Measurements from ENCODE around the gene NRF1. TPM values are rescaled to one million over a fixed set of nuclear protein-coding genes. Genes with fewer than 3 reads are reported as not detected.

NRF1 gene
- total RNA-seq, 1 experiment from 2014 or later: 13.6 TPM

GRCh38 chr7:129785685-129786514 is 174.4 kb downstream of the NRF1 start:
- ChIA-PET CTCF (interaction anchor here (1.5 kb wide), 1 partner anchor 39 kb away, joined by 4 read pairs; no protein-coding TSS in a partner anchor), POLR2A (ENCODE audit: unreplicated experiment) (no interaction called here)
- Histone ChIP-seq H2AFZ (ENCODE audit: low read length) (no peak overlapping the region), H3K4me2 (ENCODE audit: low read length) (no peak overlapping the region), H3K27ac (ENCODE audit: low read length) (no peak overlapping the region), H3F3A (ENCODE audit: low read length, unreplicated experiment) (no peaks in the 10 kb centered on the region), H3K9me2 (replicated peaks; ENCODE audit: low read length) (no peaks in the 10 kb centered on the region), H3K4me3 (ENCODE audit: low read length) (no peak overlapping the region), H3K36me3 (ENCODE audit: low read depth, low read length) (no peaks in the 10 kb centered on the region), H3K9me3 (ENCODE audit: low read length) (no peaks in the 10 kb centered on the region), H4K20me1 (ENCODE audit: low read length) (no peaks in the 10 kb centered on the region), H3K79me2 (ENCODE audit: low read length) (no peaks in the 10 kb centered on the region), H3K4me1 (ENCODE audit: insufficient read depth, low read length) (peaks cover 19% of the 10 kb centered on the region), H3K27me3 (ENCODE audit: low read length) (no peaks in the 10 kb centered on the region), H3K9ac (ENCODE audit: low read length) (no peak overlapping the region)
- intact Hi-C loops (cut with micrococcal nuclease): no loop called here
- ATAC-seq (no peak), DNase-seq (no peak)
- no TSS peak for BruUV-seq (replicated peaks)
- no peak for TF ChIP-seq EZH2phosphoT487 (IDR thresholded peaks at IDR 0.05; ENCODE audit: borderline replicate concordance, low read length)
- no peak for TF ChIP-seq EZH2 (IDR thresholded peaks at IDR 0.05; ENCODE audit: low read length, unreplicated experiment)
- TF ChIP-seq CTCF (conservative IDR thresholded peaks at IDR 0.05; ENCODE audit: low read depth, low read length): no peak

DNA sequence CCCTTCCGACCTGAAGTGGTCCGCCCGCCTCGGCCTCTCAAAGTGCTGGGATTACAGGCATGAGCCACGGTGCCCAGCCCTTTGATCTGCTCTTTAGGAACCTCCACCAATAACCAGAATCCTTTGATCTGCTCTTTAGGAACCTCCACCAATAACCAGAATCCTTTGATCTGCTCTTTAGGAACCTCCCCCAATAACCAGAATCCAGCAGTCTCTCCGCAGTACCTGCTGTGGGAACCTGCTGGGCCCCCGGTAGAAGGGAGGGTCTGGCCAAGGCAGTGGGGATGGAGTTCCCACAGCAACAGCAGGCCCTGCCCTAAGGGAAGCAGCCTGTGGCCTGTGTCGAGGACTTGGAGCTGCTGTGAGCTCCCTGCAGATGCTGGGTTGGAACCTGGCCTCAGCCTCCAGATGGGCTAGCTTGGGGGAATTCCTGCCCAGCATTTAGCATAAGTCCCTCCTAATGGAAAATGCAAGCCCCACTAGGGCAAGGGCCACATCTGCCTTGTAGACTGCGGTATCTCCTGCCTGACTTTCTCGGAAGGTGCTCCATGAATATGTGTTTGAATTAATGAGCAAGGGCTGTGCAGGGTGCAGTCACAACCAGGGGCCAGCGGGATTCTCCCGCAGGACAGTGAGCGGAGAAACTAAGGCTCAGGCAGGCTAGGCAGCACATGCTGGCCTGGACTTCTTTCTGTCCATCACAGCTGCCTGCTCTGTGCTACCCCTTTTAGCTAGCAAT is 175.5 kb downstream of the NRF1 start:
- ATAC-seq: no peak

More for the DNA sequence above, 175.5 kb downstream of the NRF1 start:
- no peaks in the 10 kb centered on the region for H3F3A ChIP-seq (ENCODE audit: low read length, unreplicated experiment)
- H3K9ac ChIP-seq (ENCODE audit: low read length): no peak overlapping the region
- ChIA-PET CTCF (interaction anchor here (1.5 kb wide), 1 partner anchor 38 kb away, joined by 4 read pairs; no protein-coding TSS in a partner anchor), POLR2A (ENCODE audit: unreplicated experiment) (no interaction called here)
- H3K4me3 ChIP-seq (ENCODE audit: low read length): no peak overlapping the region
- no peak overlapping the region for H2AFZ ChIP-seq (ENCODE audit: low read length)
- TF ChIP-seq EZH2 (IDR thresholded peaks at IDR 0.05; ENCODE audit: low read length, unreplicated experiment) (no peak), CTCF (conservative IDR thresholded peaks at IDR 0.05; ENCODE audit: low read depth, low read length) (no peak), EZH2phosphoT487 (IDR thresholded peaks at IDR 0.05; ENCODE audit: borderline replicate concordance, low read length) (no peak)
- H3K9me2 ChIP-seq (replicated peaks; ENCODE audit: low read length): no peaks in the 10 kb centered on the region
- H3K36me3 ChIP-seq (ENCODE audit: low read depth, low read length): no peaks in the 10 kb centered on the region
- H3K4me1 ChIP-seq (ENCODE audit: insufficient read depth, low read length): peaks cover 16% of the 10 kb centered on the region; the same call in 1 of the 2 replicates
- no peak overlapping the region for H3K4me2 ChIP-seq (ENCODE audit: low read length)
- DNase-seq: no peak
- H3K9me3 ChIP-seq (ENCODE audit: low read length): no peaks in the 10 kb centered on the region
- no peaks in the 10 kb centered on the region for H3K27me3 ChIP-seq (ENCODE audit: low read length)
- H3K27ac ChIP-seq (ENCODE audit: low read length): no peak overlapping the region
- BruUV-seq (replicated peaks): no TSS peak
- no peaks in the 10 kb centered on the region for H4K20me1 ChIP-seq (ENCODE audit: low read length)
- intact Hi-C loops (cut with micrococcal nuclease): no loop called here
- no peaks in the 10 kb centered on the region for H3K79me2 ChIP-seq (ENCODE audit: low read length)
